Mucosa of stomach (tissue), 1 donor: ENCODE measurements around the gene ZNF608.

Source experiments
- H3K27me3 ChIP-seq: one replicate; pipeline ENCODE4 v1.7.0; 2013; ENCODE audit warnings: mild to moderate bottlenecking, low read length; ENCODE audit not compliant: control insufficient read depth, insufficient read depth
- H3K36me3 ChIP-seq: one replicate; pipeline ENCODE4 v1.7.0; 2013; ENCODE audit warnings: low read length; ENCODE audit not compliant: control insufficient read depth, insufficient read depth
- H3K4me1 ChIP-seq: one replicate; pipeline ENCODE4 v1.7.0; 2013; ENCODE audit warnings: mild to moderate bottlenecking, low read length; ENCODE audit not compliant: control insufficient read depth, insufficient read depth
- H3K4me3 ChIP-seq: one replicate; pipeline ENCODE4 v1.7.0; 2013; ENCODE audit warnings: low read length
- H3K9ac ChIP-seq: one replicate; pipeline ENCODE4 v1.7.0; 2013; ENCODE audit warnings: mild to moderate bottlenecking, low read length, moderate library complexity
- H3K9me3 ChIP-seq: one replicate; pipeline ENCODE4 v1.7.0; 2013; ENCODE audit warnings: mild to moderate bottlenecking, low read length, moderate library complexity; ENCODE audit not compliant: control insufficient read depth
- donor health status: Pancreatic carcinoma.

ZNF608 gene

GRCh38 chr5:124718380-124718789, 28.1 kb downstream of the ZNF608 start:
- H3K4me1 ChIP-seq = peaks cover 23% of the 10 kb centered on the region
- H3K9ac ChIP-seq = no peak overlapping the region
- no peaks in the 10 kb centered on the region for H3K27me3 ChIP-seq
- no peak overlapping the region for H3K4me3 ChIP-seq
- no peaks in the 10 kb centered on the region for H3K9me3 ChIP-seq
- no peaks in the 10 kb centered on the region for H3K36me3 ChIP-seq

- Histone ChIP-seq H3K9me3 (no peaks in the 10 kb centered on the region), H3K36me3 (no peaks in the 10 kb centered on the region), H3K27me3 (no peaks in the 10 kb centered on the region), H3K9ac (no peak overlapping the region), H3K4me1 (peaks cover 23% of the 10 kb centered on the region), H3K4me3 (no peak overlapping the region)
Observed at GRCh38 chr5:124716169-124716568, 30.3 kb downstream of the ZNF608 start.

GRCh38 chr5:124714910-124715309, 31.5 kb downstream of the ZNF608 start:
- H3K27me3 ChIP-seq = no peaks in the 10 kb centered on the region
- no peaks in the 10 kb centered on the region for H3K9me3 ChIP-seq
- H3K4me3 ChIP-seq = no peak overlapping the region
- peaks cover 23% of the 10 kb centered on the region for H3K4me1 ChIP-seq
- H3K9ac ChIP-seq = no peak overlapping the region
- H3K36me3 ChIP-seq = no peaks in the 10 kb centered on the region

- no peak overlapping the region for H3K9ac ChIP-seq
- no peaks in the 10 kb centered on the region for H3K36me3 ChIP-seq
- H3K4me3 ChIP-seq = no peak overlapping the region
- H3K9me3 ChIP-seq = no peaks in the 10 kb centered on the region
- H3K4me1 ChIP-seq = peaks cover 13% of the 10 kb centered on the region
- no peaks in the 10 kb centered on the region for H3K27me3 ChIP-seq
Observed at GRCh38 chr5:124713595-124713994, 32.8 kb downstream of the ZNF608 start.

GRCh38 chr5:124712731-124713305, 33.6 kb downstream of the ZNF608 start:
- Histone ChIP-seq H3K36me3 (no peaks in the 10 kb centered on the region), H3K27me3 (no peaks in the 10 kb centered on the region), H3K4me3 (no peak overlapping the region), H3K9ac (no peak overlapping the region), H3K4me1 (peaks cover 5% of the 10 kb centered on the region), H3K9me3 (no peaks in the 10 kb centered on the region)

GRCh38 chr5:124708086-124708485, 38.4 kb downstream of the ZNF608 start:
- Histone ChIP-seq H3K27me3 (no peaks in the 10 kb centered on the region), H3K4me3 (no peak overlapping the region), H3K4me1 (peaks cover 32% of the 10 kb centered on the region), H3K36me3 (no peaks in the 10 kb centered on the region), H3K9ac (no peak overlapping the region), H3K9me3 (no peaks in the 10 kb centered on the region)

- peaks cover 35% of the 10 kb centered on the region for H3K4me1 ChIP-seq
- no peak overlapping the region for H3K4me3 ChIP-seq
- H3K9me3 ChIP-seq = no peaks in the 10 kb centered on the region
- no peaks in the 10 kb centered on the region for H3K27me3 ChIP-seq
- no peaks in the 10 kb centered on the region for H3K36me3 ChIP-seq
- peak overlapping the region; percentile 30 for H3K9ac ChIP-seq
Observed at GRCh38 chr5:124707520-124707919, 38.9 kb downstream of the ZNF608 start.

- Histone ChIP-seq H3K4me3 (no peak overlapping the region), H3K4me1 (peaks cover 41% of the 10 kb centered on the region), H3K9ac (peak overlapping the region; percentile 30), H3K27me3 (no peaks in the 10 kb centered on the region), H3K9me3 (no peaks in the 10 kb centered on the region), H3K36me3 (no peaks in the 10 kb centered on the region)
Observed at GRCh38 chr5:124706729-124707361, 39.6 kb downstream of the ZNF608 start.

GRCh38 chr5:124706051-124706450, 40.4 kb downstream of the ZNF608 start:
- H3K4me1 ChIP-seq = peaks cover 44% of the 10 kb centered on the region
- H3K9me3 ChIP-seq = no peaks in the 10 kb centered on the region
- no peak overlapping the region for H3K9ac ChIP-seq
- no peak overlapping the region for H3K4me3 ChIP-seq
- H3K36me3 ChIP-seq = no peaks in the 10 kb centered on the region
- no peaks in the 10 kb centered on the region for H3K27me3 ChIP-seq

GRCh38 chr5:124705577-124705976, 40.9 kb downstream of the ZNF608 start:
- Histone ChIP-seq H3K9me3 (no peaks in the 10 kb centered on the region), H3K9ac (no peak overlapping the region), H3K36me3 (no peaks in the 10 kb centered on the region), H3K27me3 (no peaks in the 10 kb centered on the region), H3K4me3 (no peak overlapping the region), H3K4me1 (peaks cover 44% of the 10 kb centered on the region)

GRCh38 chr5:124704594-124705284, 41.7 kb downstream of the ZNF608 start:
- Histone ChIP-seq H3K27me3 (no peaks in the 10 kb centered on the region), H3K4me3 (no peak overlapping the region), H3K9me3 (no peaks in the 10 kb centered on the region), H3K4me1 (peaks cover 44% of the 10 kb centered on the region), H3K36me3 (no peaks in the 10 kb centered on the region), H3K9ac (no peak overlapping the region)

GRCh38 chr5:124703995-124704394, 42.4 kb downstream of the ZNF608 start:
- Histone ChIP-seq H3K9ac (no peak overlapping the region), H3K36me3 (no peaks in the 10 kb centered on the region), H3K27me3 (no peaks in the 10 kb centered on the region), H3K9me3 (no peaks in the 10 kb centered on the region), H3K4me1 (peaks cover 48% of the 10 kb centered on the region), H3K4me3 (no peak overlapping the region)
